ENCODE results near the gene FGFR2.

The FGFR2 gene

DNA sequence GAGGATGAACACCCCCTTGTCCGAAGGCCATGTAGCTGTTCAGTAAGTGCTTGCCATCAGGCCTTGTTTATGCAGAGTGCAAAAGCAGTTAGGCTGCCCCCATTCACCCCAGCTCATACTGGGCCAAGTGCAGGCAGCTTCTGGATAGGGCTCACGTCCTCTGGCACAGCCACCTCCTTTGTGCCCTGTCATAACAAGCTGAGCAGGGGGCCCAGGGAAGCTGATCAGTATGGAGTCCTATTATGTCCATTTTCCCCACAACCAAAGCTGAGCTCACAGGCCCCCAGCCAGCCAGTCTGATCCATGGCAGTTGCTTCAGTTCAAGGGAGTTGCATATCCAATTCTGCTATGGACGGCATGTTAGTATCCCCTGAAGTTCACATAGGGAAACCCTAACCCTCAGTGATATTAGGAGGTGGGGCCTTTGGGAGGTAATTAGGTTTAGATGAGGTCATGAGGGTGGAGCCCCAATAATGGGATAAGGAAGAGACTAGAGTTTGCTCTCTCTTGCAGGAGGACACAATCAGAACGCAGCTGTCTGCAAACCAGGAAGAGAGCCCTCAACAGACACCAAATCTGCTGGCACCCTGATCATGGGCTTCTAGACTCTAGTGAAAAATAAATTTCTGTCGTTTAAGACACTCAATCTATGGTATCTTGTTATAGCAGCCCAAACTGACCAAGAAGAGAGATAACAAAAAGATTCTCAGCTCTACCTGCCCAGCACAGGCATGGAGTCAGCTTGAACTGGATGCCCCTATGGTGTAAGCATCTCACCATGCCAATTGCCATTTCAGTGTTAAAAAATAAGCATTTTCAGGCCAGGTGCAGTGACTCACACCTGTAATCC, 155.9 kb downstream of the FGFR2 start:
- no peak for DNase-seq

DNA sequence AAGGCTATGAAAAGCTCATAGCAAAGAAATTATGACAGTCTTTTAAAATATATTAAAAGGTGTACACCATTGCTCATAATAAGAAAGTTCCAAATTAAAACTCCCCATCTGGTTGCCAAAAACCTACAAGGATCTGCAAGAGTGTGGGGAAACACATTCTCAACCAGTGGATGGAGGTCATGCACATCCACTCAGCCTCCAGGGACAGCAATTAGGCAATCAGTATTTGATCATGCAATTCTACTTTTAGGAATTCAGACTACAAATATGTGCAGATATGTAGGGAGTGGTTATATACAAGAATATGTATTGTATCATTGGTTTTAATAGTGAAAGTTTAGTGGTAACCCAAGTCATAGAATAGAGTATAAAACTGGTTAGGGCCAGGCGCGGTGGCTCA, 157.8 kb downstream of the FGFR2 start:
- no peak for DNase-seq

DNA sequence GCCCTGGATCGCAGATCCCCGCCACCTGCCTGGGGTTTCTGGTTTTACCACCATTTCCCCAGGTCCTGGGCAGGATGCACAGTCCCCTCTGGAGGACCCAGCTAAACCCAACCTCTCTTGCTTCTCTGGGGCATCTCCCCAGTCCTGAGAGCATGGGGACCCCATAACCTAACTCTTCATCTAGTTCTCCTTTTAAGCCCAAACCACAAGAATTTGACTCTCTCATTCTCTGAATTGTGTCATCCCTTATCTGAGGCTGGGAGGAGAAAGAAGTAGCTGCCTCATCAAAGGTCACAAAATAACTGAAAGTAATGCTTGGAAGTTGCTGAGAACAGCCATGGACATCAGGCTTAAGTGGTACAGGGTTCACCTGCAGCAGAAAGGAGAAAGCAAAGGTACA, 159.9 kb downstream of the FGFR2 start:
- DNase-seq: no peak

DNA sequence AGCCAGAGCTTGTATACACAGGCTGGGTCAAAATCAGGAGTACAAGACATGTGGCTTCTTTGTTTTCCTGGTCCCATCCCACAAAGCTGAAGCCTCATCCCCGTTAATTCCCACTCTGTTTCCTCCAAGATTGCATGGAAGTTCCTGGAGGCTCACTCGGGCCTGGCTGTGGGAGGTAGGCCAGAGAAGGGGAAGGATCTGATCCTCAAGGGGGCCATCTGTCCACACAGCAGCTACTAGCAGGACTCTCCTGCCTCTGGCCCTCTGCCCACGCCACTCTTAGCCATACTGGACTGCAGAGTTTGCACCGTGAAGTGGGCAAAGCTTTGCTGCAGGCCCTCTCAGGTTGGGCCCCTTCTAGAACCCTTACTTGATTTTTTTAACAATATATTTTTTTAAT, 160.6 kb downstream of the FGFR2 start:
- no peak for DNase-seq

DNA sequence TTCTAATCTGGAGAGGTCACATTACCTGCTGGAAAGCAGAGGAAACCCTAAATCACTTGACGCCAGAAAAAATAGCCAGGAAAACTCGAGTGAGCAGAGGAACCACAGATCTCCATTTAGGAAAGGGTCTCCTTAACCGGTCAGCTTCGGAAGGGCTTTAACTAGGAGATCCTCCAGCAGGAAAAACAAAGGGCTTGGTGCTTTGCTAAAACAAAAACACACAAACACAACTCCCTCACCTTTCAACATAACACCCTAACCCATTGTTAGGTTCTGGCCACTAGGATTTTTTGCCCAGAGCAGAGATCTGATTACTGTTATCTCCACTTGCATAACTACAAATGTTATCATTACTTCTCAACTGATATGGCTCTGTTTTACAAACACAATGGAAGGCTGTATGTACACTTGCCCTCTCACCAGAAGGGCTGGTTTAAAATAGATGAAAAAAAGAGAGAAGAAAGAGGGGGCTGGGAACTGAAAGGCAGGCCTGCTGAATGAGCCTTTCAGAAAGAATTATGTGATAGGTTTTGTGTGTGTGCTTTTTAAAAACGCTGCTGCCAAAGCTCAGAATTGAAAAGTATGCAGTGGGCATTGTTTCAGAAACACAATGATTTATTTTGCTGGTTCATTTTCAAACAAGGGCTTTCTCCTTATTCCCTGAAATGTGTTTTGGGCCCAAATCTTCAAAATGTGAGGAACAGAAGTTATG, 161.5 kb downstream of the FGFR2 start:
- DNase-seq: no peak

DNA sequence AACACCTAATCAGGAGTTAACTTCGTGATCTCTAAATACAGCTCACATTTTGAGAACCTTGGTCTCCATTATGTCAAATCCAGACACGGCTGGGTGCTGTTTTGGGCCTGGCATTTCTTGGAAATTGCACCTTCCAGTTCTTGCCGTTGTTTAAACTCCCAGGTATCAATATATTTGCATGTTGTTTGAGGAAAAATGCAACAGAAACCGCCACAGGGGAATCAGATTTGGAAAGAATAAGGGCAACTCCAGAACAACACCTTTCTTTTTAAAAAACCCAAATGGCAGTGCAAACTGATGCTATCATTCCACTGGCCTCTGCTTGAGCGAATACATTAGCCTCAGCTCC, 162.0 kb downstream of the FGFR2 start:
- no peak for DNase-seq

DNA sequence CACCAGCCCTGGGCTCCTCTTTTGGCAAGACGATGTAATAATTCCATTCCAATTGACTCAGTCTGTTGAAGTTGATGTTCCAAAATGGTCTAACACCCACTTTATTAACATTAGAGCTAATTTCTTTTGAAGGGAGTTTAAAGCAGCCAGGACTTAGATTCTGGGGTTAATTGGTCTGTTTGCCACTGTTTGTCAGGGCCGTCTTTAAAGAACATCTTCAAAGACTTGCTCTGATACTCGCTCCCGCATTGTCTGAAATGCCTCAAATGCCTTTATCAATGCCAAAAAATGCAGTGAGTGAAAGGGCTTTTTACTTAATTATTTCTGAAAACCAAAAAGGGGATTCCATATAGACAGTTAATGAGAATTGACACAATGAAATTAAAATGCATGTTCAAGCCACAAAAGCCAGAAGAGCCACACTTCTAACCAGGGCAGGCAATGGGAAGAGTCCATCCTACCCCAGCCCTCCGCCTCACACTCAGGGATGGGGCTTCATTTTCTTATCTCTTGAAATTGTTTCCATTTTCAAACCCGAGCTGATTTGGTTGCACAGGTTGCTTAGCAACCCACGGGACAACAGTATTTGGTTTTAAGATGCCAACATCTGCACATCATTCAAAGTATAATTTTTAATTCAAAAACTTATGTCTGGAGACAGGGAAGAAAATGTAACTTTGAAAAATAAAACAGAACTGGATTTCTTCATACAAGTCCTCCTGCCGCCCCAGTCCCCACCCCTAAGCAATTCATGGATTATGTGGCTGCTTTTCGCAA, 163.0 kb downstream of the FGFR2 start:
- DNase-seq: no peak

DNA sequence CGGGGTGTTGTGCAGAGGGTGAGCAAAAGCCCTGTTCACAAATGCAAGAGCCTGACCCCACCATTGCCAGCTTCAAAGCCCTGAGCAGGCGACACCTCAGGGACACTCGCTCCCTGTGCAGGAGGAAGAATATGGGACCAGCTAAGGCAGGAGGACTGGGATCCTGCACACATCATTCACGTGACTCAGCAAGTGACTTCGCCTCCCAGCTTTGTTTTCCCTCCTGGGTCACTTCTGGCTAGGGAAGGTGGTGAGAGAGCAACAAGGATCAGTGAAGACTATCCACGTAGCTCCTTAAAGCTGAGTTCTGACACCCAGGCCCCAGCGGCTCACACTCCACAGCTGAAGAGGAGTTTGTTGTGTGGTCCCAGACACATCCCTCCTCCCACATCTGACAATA, 164.3 kb downstream of the FGFR2 start:
- DNase-seq: no peak

DNA sequence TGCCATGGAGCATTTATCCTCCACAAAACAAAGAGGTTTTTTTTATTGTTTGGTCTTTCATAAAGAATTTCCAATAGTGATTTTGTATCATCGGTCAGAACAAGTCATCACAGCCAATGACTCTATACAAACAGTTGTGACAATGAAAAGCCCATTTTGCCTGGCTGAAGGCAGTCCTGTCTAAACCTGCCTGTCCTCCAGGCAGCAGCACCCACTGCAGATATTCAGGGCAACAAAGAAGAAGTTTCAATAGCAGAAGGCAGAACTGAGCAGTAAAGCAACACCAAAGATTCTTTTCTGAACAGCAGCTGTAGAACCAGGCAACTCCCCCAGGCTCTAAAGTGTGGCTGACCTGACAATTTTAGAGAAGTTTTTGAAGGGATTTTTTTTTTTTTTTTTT, 169.4 kb downstream of the FGFR2 start:
- DNase-seq: no peak

Measured in activated CD4-positive, CD25-positive, alpha-beta regulatory T cell treated with anti-CD3 and anti-CD28 coated beads, Interleukin-2, amount 50 U/mL, for 72 hours (primary cell).